K562 (cell line): ENCODE measurements around the gene TFPI. TPM values are rescaled to one million over a fixed set of nuclear protein-coding genes. Genes with fewer than 3 reads are reported as not detected.
"Not testable (repeated sequence)": the region's sequence is repeated elsewhere in the genome, so short reads cannot be mapped to it uniquely, and the experiment has no call there.

ENCODE experiments used
- ATAC-seq: fragments of 200-7000 bp; cut with Tn5 transposase; 3 replicates; pipeline ENCODE4 v1.9.1; 2020; ENCODE audit warnings: moderate library complexity
- BruUV-seq: library from RNA; stranded (reverse); fragments of 400-500 nt; replicated peaks from 2 replicates; lab custom pipeline; 2021; lab: Mats Ljungman, UMichigan
- CTCF ChIA-PET: fragments of 300-600 bp; formaldehyde crosslinking; extraction: SDS; loops from one replicate; lab custom pipeline; 2021; ENCODE audit warnings: low intra/inter-chr PET ratio; lab: Yijun Ruan, JAX
- POLR2A ChIA-PET: fragments of 300-600, 350-650 bp; sonication (Branson Sonifier 250); formaldehyde crosslinking; extraction: SDS; loops from one replicate; lab custom pipeline; 2021; ENCODE audit warnings: antibody characterized with exemption, inconsistent platforms; lab: Yijun Ruan, JAX
- DNase-seq, 4 experiments: peaks; one replicate each; pipeline versions ENCODE4 v3.0.0 to v3.0.0-alpha.2; 2011 to 2018; ENCODE audit warnings: low spot score in 3 of 4, mixed read lengths in 3 of 4; ENCODE audit errors: extremely low read depth in 1 of 4
- FAIRE-seq: peaks from 2 replicates; lab custom pipeline; 2011; peaks lifted over from hg19 to GRCh38; lab: Jason Lieb, UNC
- H2AFZ ChIP-seq: 2 replicates; pipeline ENCODE4 v1.6.0; 2011; ENCODE audit warnings: low read depth, low read length, control low read depth, inconsistent platforms
- H3K27ac ChIP-seq: fragments of 200-600 bp; 3 replicates; pipeline ENCODE4 v1.8.0; 2011; ENCODE audit warnings: low read depth, mild to moderate bottlenecking, control low read depth, inconsistent platforms, low read length, moderate library complexity, mixed read lengths; ENCODE audit errors: extremely low read depth
- H3K27me3 ChIP-seq, 2 experiments: fragments of 300-600 bp in 1 of 2; 2 replicates in 1 of 2; 3 replicates in 1 of 2; pipeline versions ENCODE4 v1.6.0 to v1.8.0; 2011; ENCODE audit warnings: inconsistent platforms in 2 of 2, low read length in 2 of 2, mild to moderate bottlenecking in 1 of 2, mixed read lengths in 1 of 2, moderate library complexity in 1 of 2; ENCODE audit not compliant: control insufficient read depth in 2 of 2, insufficient read depth in 2 of 2
- H3K36me3 ChIP-seq: fragments of 300-600 bp; 3 replicates; pipeline ENCODE4 v1.8.0; 2011; ENCODE audit warnings: mild to moderate bottlenecking, low read length, inconsistent platforms; ENCODE audit not compliant: control insufficient read depth, insufficient read depth
- H3K4me1 ChIP-seq, 2 experiments: fragments of 200-600 bp in 1 of 2; replicated peaks in 1 of 2; 2 replicates in 1 of 2; 3 replicates in 1 of 2; pipeline versions ENCODE4 v1.5.1 to v1.8.0; 2011; ENCODE audit warnings: inconsistent platforms in 2 of 2, low read length in 2 of 2, mild to moderate bottlenecking in 1 of 2, mixed read lengths in 1 of 2, moderate library complexity in 1 of 2; ENCODE audit not compliant: control insufficient read depth in 2 of 2, insufficient read depth in 2 of 2
- H3K4me2 ChIP-seq: 2 replicates; pipeline ENCODE4 v1.6.1; 2011; ENCODE audit warnings: low read length, control low read depth, inconsistent platforms, mixed read lengths; ENCODE audit not compliant: insufficient read depth
- H3K4me3 ChIP-seq: fragments of 200-600 bp; sonication (generic), shearing (Covaris generic); 2 replicates; pipeline ENCODE4 v1.5.1; 2016; ENCODE audit warnings: control low read depth, inconsistent platforms
- H3K79me2 ChIP-seq: fragments of 200-600 bp; 3 replicates; pipeline ENCODE4 v1.8.0; 2011; ENCODE audit warnings: low read length, inconsistent platforms; ENCODE audit not compliant: control insufficient read depth, insufficient read depth
- H3K9ac ChIP-seq, 2 experiments: 2 replicates each; pipeline versions ENCODE4 v1.6.0 to v1.6.1; 2011; ENCODE audit warnings: low read depth in 2 of 2, low read length in 2 of 2, control low read depth in 1 of 2, inconsistent platforms in 1 of 2, mild to moderate bottlenecking in 1 of 2, mixed read lengths in 1 of 2; ENCODE audit not compliant: insufficient read depth in 1 of 2
- H3K9me1 ChIP-seq: one replicate; pipeline ENCODE4 v1.6.0; 2011; ENCODE audit warnings: inconsistent platforms, mild to moderate bottlenecking, low read length, moderate library complexity; ENCODE audit not compliant: control insufficient read depth, insufficient read depth
- H3K9me3 ChIP-seq: replicated peaks from 2 replicates; pipeline ENCODE4 v1.5.1; 2011; ENCODE audit warnings: low read depth, low read length, inconsistent platforms; ENCODE audit not compliant: control insufficient read depth, insufficient read depth
- H4K20me1 ChIP-seq: replicated peaks from 2 replicates; pipeline ENCODE4 v1.6.1; 2011; ENCODE audit warnings: low read length, inconsistent platforms, mixed read lengths; ENCODE audit not compliant: control insufficient read depth, insufficient read depth
- ADNP ChIP-seq: fragments of 200-800 bp; sonication (Bioruptor generic); IDR thresholded peaks from 2 replicates; pipeline ENCODE4 v1.6.1; 2016; ENCODE audit warnings: missing genetic modification characterization, missing compliant biosample characterization
- BCOR ChIP-seq: fragments of 450-650 bp; IDR thresholded peaks from 2 replicates; pipeline ENCODE4 v1.6.1; 2016
- HDAC2 ChIP-seq: fragments of 450-650 bp; IDR thresholded peaks from 2 replicates; pipeline ENCODE4 v1.6.1; 2016; ENCODE audit warnings: mild to moderate bottlenecking
- KDM1A ChIP-seq, 2 experiments: fragments of 450-650 bp; IDR thresholded peaks; 2 replicates each; pipeline ENCODE4 v1.6.1; 2016; ENCODE audit warnings: mild to moderate bottlenecking in 2 of 2
- RBM25 ChIP-seq: fragments of 200-400 bp; formaldehyde crosslinking; IDR thresholded peaks from 2 replicates; pipeline ENCODE4 v1.6.1; 2018; ENCODE audit warnings: low read length, low read depth, moderate library complexity; ENCODE audit not compliant: severe bottlenecking
- SMARCA5 ChIP-seq: fragments of 450-650 bp; IDR thresholded peaks from 2 replicates; pipeline ENCODE4 v1.6.1; 2016
- SPI1 ChIP-seq: IDR thresholded peaks from 2 replicates; pipeline ENCODE4 v1.6.1; 2011; ENCODE audit warnings: low read depth, low read length, control low read depth, borderline replicate concordance
- SUPT5H ChIP-seq: fragments of 450-650 bp; IDR thresholded peaks from 2 replicates; pipeline ENCODE4 v1.6.1; 2016
- ZNF146 ChIP-seq: IDR thresholded peaks from one replicate; pipeline ENCODE4 v1.6.1; 2018; ENCODE audit warnings: missing compliant biosample characterization; ENCODE audit not compliant: unreplicated experiment
- ZNF586 ChIP-seq: fragments of 450-650 bp; formaldehyde crosslinking; conservative IDR thresholded peaks from 2 replicates; pipeline ENCODE4 v1.4.0; 2020; ENCODE audit warnings: mild to moderate bottlenecking, moderate library complexity
- WGBS: fragments of 100-300 bp; shearing (Covaris generic); methylation state at CpG from one replicate; pipeline ENCODE4 v1.1.6; 2016; ENCODE audit warnings: low coverage, mixed read lengths; ENCODE audit not compliant: insufficient coverage; ENCODE audit errors: missing lambda C conversion rate; 5-methylcytosine and 5-hydroxymethylcytosine counted together
- in situ Hi-C: fragments of 300-500 bp; cut with MboI; formaldehyde crosslinking; loops from 4 replicates; pipeline ENCODE4 v1.15.0; 2018; ENCODE audit warnings: inconsistent platforms, mixed read lengths
- intact Hi-C: fragments of 100-400 bp; cut with micrococcal nuclease; formaldehyde crosslinking; loops from 2 replicates; pipeline ENCODE4 v1.14.2; 2022
- polyA plus RNA-seq, 8 experiments: library from polyadenylated mRNA; depleted of rRNA in 4 of 8; stranded (reverse) in 5 of 8; unstranded in 3 of 8; fragments of >200 nt; fragmentation: Nextera tagmentation in 2 of 8; fragmentation: Illumina TruSeq in 1 of 8; extraction: Ambion mirVana in 2 of 8; extraction: Trizol in 1 of 8; gene quantifications; 2 replicates each; pipeline versions ENCODE4 v1.2.1 to v1.2.3, GENCODE V29; 2011 to 2014; ENCODE audit warnings: inconsistent platforms in 1 of 8, missing spikeins in 1 of 8
- total RNA-seq, 7 experiments: library from RNA; depleted of rRNA in 6 of 7; stranded (reverse); fragments of >200 nt in 6 of 7; fragmentation: Illumina TruSeq in 2 of 7; extraction: Trizol in 2 of 7; gene quantifications; 2 replicates each; pipeline versions ENCODE4 v1.2.1 to v1.2.3, GENCODE V29; 2011 to 2021; ENCODE audit warnings: low replicate concordance in 1 of 7

Gene TFPI
- total and polyA plus RNA-seq, 9 of the 15 experiments (the other 6 are each of a cell fraction or from before 2014, with no cell fraction given) = 53.5 to 219 (median 100) TPM

GRCh38 chr2:187541086-187542085 lies 12.8 kb downstream of the TFPI start:
- ATAC-seq (peak; percentile 13; the same call in 2 of the 3 replicates), DNase-seq (no peak), FAIRE-seq (no peak)
- H3K27ac ChIP-seq = no peak overlapping the region
- H2AFZ ChIP-seq = no peak overlapping the region
- intact Hi-C loops = loop anchor here (10.0 kb wide), 1 partner anchor 947 kb away; the partner anchor contains the start of gene ITGAV
- H3K4me2 ChIP-seq = no peak overlapping the region
- no peak overlapping the region for H3K4me3 ChIP-seq
- TF ChIP-seq ZNF586 (CRISPR knock-in tag) (no peak), SPI1 (0 out of 2 replicates have a peak, but pooled peaks have one; percentile 2)
- H3K79me2 ChIP-seq = peaks cover 57% of the 10 kb centered on the region
- H3K9me3 ChIP-seq = no peaks in the 10 kb centered on the region
- H3K27me3 ChIP-seq = no peaks in the 10 kb centered on the region
- peaks cover 34% of the 10 kb centered on the region; the same call in 2 of the 3 replicates for H3K36me3 ChIP-seq
- in situ Hi-C loops = no loop called here
- no peaks in the 10 kb centered on the region for H3K4me1 ChIP-seq
- H3K9me1 ChIP-seq = no peaks in the 10 kb centered on the region
- H4K20me1 ChIP-seq = no peaks in the 10 kb centered on the region
- ChIA-PET POLR2A (no interaction called here), CTCF (no interaction called here)
- 70% methylated on average over 7 of the region's 7 CpGs for WGBS
- BruUV-seq = no TSS peak
- H3K9ac ChIP-seq = no peak overlapping the region

GRCh38 chr2:187538222-187538621 lies 16.0 kb downstream of the TFPI start:
- H3K27ac ChIP-seq, H3K9me3 ChIP-seq, H3K9ac ChIP-seq, H3K9me1 ChIP-seq, ATAC-seq, CTCF ChIA-PET, H3K27me3 ChIP-seq, H2AFZ ChIP-seq, DNase-seq, BruUV-seq, H3K4me1 ChIP-seq, H3K4me2 ChIP-seq, in situ Hi-C loops, H3K4me3 ChIP-seq, H4K20me1 ChIP-seq, FAIRE-seq, POLR2A ChIA-PET, intact Hi-C loops: not testable (repeated sequence)
- Histone ChIP-seq H3K79me2 (peaks cover 69% of the 10 kb centered on the region), H3K36me3 (peaks cover 17% of the 10 kb centered on the region; the same call in 1 of the 3 replicates)
- WGBS = 100% methylated on average over 2 of the region's 2 CpGs
- TF ChIP-seq ADNP (0 out of 2 replicates have a peak, but pooled peaks have one; percentile 35), HDAC2 (peak; percentile 45; the same call in 1 of the 2 replicates), KDM1A (IDR thresholded peaks at IDR 0.05) (peak in 1 of 2 experiments; percentile 70; a peak in 2 of 4 replicates), BCOR (peak; percentile 78), RBM25 (peak; percentile 29), SMARCA5 (0 out of 2 replicates have a peak, but pooled peaks have one; percentile 20), ZNF146 (CRISPR knock-in tag) (peak; percentile 96), SUPT5H (peak; percentile 37; the same call in 1 of the 2 replicates)
